Naive thymus-derived CD8-positive, alpha-beta T cell (primary cell): ENCODE measurements around the gene JAZF1. TPM values are rescaled to one million over a fixed set of nuclear protein-coding genes. Genes with fewer than 3 reads are reported as not detected.

Experiments used
- ATAC-seq, 2 donors: fragments of 150-1000 bp; cut with Tn5 transposase in 1 of 2; sonication (Bioruptor Pico), chemical (Tn5 transposase) in 1 of 2; 1 replicate in 1 of 2; 2 replicates in 1 of 2; pipeline ENCODE4 v1.10.0; 2021; ENCODE audit warnings: mild to moderate bottlenecking in 2 of 2, moderate library complexity in 2 of 2
- POLR2A ChIA-PET: fragments of 350-600 bp; sonication (Branson Sonifier 250); formaldehyde crosslinking; loops from one replicate; lab custom pipeline; 2021; ENCODE audit warnings: antibody characterized with exemption; lab: Charles Lee
- DNase-seq, 10 donors: peaks; one replicate each; pipeline versions ENCODE4 v3.0.0 to v3.0.0-alpha.2; 2020 to 2022
- H3K27ac Mint-ChIP-seq, 10 donors: one replicate each; pipeline ENCODE4 v1.8.0; 2020 to 2022; ENCODE audit warnings: mild to moderate bottlenecking in 10 of 10, mixed read lengths in 10 of 10, moderate library complexity in 4 of 10, inconsistent platforms in 1 of 10
- H3K27me3 Mint-ChIP-seq, 5 donors: one replicate each; pipeline ENCODE4 v1.8.0; 2021 to 2022; ENCODE audit warnings: mixed read lengths in 5 of 5
- H3K36me3 Mint-ChIP-seq, 3 donors: one replicate each; pipeline ENCODE4 v1.8.0; 2020 to 2022; ENCODE audit warnings: mixed read lengths in 3 of 3, mild to moderate bottlenecking in 2 of 3, inconsistent platforms in 1 of 3
- H3K4me1 Mint-ChIP-seq, 4 donors: one replicate each; pipeline ENCODE4 v1.8.0; 2021 to 2022; ENCODE audit warnings: mixed read lengths in 4 of 4
- H3K4me3 Mint-ChIP-seq, 10 donors: one replicate each; pipeline ENCODE4 v1.8.0; 2020 to 2022; ENCODE audit warnings: mild to moderate bottlenecking in 10 of 10, mixed read lengths in 10 of 10, moderate library complexity in 6 of 10, inconsistent platforms in 1 of 10
- H3K9me3 Mint-ChIP-seq, 9 donors: one replicate each; pipeline ENCODE4 v1.8.0; 2020 to 2022; ENCODE audit warnings: mixed read lengths in 9 of 9, mild to moderate bottlenecking in 3 of 9, inconsistent platforms in 1 of 9, moderate library complexity in 1 of 9
- polyA plus RNA-seq, 3 donors: library from polyadenylated mRNA; unstranded; fragments of 300-500 nt; fragmentation: Illumina TruSeq; gene quantifications; one replicate each; pipeline ENCODE4 v1.2.3, GENCODE V29; 2021
- total RNA-seq, 8 experiments: library from RNA in 2 of 8; stranded (reverse) in 2 of 8; gene quantifications; one replicate each; pipeline ENCODE4 v1.2.3 and lab custom pipeline; 2021 to 2026

Gene JAZF1
- total and polyA plus RNA-seq, 5 experiments from 2014 or later = 1.4 to 8.6 (median 3.6) TPM

DNA sequence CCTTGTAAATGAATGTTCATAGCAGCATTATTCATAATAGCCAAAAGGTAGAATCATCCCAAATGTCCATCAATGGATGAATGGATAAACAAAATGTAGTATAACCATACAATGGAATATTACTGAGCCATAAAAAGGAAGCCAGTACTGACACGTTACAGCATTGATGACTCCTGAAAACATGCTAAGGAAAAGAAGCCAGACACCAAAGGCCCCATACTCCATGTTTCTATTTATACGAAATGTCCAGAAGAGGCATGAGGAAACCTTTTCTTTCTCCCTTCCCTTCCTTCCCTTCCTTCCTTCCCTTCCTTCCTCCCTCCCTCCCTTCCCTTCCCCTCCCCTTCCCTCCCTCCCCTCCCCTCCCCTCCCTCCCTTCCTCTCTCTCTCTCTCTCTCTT is 131.9 kb downstream of the JAZF1 start:
- POLR2A ChIA-PET = no interaction called here
- ATAC-seq = no peak
- Mint-ChIP-seq H3K4me1 (peaks cover 0 to 14% (median 1%) of the 10 kb centered on the region in 4 donors), H3K4me3 (no peak overlapping the region), H3K27ac (no peak overlapping the region), H3K36me3 (peaks cover 0 to 3% (median 0%) of the 10 kb centered on the region in 3 donors), H3K27me3 (peaks cover 0 to 2% (median 0%) of the 10 kb centered on the region in 5 donors), H3K9me3 (peaks cover 0 to 2% (median 0%) of the 10 kb centered on the region in 9 donors)
- DNase-seq = no peak

DNA sequence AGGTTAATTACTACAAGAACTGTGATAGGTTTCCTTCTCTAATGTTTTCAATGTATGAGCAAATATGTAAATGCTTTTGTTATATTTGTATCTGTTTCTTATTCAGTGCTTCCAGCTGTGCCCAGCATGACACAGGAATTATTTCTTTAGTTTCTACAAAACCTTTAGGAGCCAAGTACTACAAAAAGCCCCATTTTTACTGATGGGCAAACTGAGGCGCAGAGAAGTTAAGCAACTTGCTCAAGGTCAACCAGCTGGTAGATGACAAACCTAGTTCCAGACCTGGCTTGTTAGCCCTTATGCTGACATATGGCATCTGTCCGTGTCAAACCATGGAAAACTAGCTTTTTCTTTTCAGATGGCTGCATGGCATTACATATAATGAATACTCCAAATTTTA is 134.6 kb downstream of the JAZF1 start:
- ATAC-seq (no peak), DNase-seq (no peak)
- Mint-ChIP-seq H3K36me3 (peaks cover 0 to 4% (median 0%) of the 10 kb centered on the region in 3 donors), H3K9me3 (no peaks in the 10 kb centered on the region), H3K27ac (no peak overlapping the region), H3K27me3 (peaks cover 0 to 2% (median 0%) of the 10 kb centered on the region in 5 donors), H3K4me1 (peaks cover 0 to 1% (median 0%) of the 10 kb centered on the region in 4 donors), H3K4me3 (no peak overlapping the region)
- POLR2A ChIA-PET = no interaction called here

DNA sequence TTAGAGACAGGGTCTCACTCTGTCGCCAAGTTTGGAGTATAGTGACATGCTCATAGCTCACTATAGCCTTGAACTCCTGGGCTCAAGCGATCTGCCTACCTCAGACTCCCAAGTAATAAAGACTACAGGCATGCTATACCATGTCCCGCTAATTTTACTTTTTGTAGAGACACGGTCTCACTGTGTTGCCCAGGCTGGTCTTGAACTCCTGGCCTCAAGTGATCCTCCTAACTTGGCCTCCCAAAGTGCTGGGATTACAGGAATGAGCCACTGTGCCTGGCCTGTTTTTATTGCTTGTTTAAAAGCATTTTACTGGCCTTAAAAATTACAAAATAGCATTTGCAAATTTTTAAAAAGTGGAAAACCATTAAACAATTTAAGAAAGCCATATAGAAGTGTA is 135.0 kb downstream of the JAZF1 start:
- no peak overlapping the region for H3K27ac Mint-ChIP-seq
- H3K9me3 Mint-ChIP-seq = no peaks in the 10 kb centered on the region
- H3K4me3 Mint-ChIP-seq = no peak overlapping the region
- peaks cover 0 to 1% (median 0%) of the 10 kb centered on the region in 4 donors for H3K4me1 Mint-ChIP-seq
- POLR2A ChIA-PET = no interaction called here
- H3K36me3 Mint-ChIP-seq = peaks cover 0 to 4% (median 0%) of the 10 kb centered on the region in 3 donors
- H3K27me3 Mint-ChIP-seq = peaks cover 0 to 2% (median 0%) of the 10 kb centered on the region in 5 donors
- DNase-seq (no peak), ATAC-seq (no peak)

DNA sequence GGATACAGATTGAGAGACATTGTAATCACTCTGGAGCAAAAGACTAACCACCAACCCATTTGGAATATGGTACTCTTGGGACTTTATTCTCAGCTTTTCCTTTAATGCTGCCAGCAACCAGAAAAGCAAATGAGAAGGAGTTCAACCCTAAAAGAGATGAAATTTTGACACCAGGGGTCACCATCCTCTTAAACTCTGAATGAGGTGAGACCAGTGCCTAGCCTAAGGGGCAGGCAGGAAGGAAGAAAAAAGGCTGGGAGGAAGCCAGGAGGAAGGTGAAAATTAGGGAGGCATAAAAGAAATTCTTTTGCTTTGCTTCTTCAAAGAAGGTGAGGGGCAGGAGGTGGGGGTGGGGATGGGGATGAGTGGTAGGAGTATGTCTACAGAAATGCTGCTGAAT is 135.8 kb downstream of the JAZF1 start:
- Mint-ChIP-seq H3K27ac (peak overlapping the region in 1 of 10 donors; percentile 39), H3K27me3 (peaks cover 0 to 2% (median 0%) of the 10 kb centered on the region in 5 donors), H3K36me3 (peaks cover 0 to 4% (median 0%) of the 10 kb centered on the region in 3 donors), H3K4me3 (no peak overlapping the region), H3K9me3 (no peaks in the 10 kb centered on the region), H3K4me1 (peaks cover 0 to 1% (median 0%) of the 10 kb centered on the region in 4 donors)
- ATAC-seq (no peak), DNase-seq (no peak)
- POLR2A ChIA-PET = no interaction called here

DNA sequence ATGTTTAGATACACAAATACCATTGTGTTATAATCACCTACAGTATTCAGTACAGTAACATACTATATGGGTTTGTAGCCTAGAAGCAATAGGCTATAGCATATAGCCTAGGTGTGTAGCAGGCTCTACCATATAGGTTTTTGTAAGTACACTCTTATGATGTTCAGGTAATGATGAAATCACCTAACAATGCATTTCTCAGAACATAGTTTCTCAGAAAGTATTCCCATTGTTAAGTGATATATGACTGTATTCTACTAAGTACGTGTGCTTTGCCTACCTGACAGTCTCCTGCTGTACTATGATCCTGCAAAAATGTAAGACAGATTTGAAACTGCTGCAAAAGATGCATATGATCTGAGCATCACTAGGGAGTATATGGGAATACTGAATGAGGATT is 137.9 kb downstream of the JAZF1 start:
- H3K4me3 Mint-ChIP-seq = no peak overlapping the region
- H3K27me3 Mint-ChIP-seq = peaks cover 0 to under 1% (median 0%) of the 10 kb centered on the region in 5 donors
- POLR2A ChIA-PET = no interaction called here
- H3K9me3 Mint-ChIP-seq = no peaks in the 10 kb centered on the region
- H3K4me1 Mint-ChIP-seq = peaks cover 0 to 1% (median 0%) of the 10 kb centered on the region in 4 donors
- ATAC-seq = no peak
- DNase-seq = no peak
- no peak overlapping the region for H3K27ac Mint-ChIP-seq
- H3K36me3 Mint-ChIP-seq = peaks cover 0 to 4% (median 0%) of the 10 kb centered on the region in 3 donors

DNA sequence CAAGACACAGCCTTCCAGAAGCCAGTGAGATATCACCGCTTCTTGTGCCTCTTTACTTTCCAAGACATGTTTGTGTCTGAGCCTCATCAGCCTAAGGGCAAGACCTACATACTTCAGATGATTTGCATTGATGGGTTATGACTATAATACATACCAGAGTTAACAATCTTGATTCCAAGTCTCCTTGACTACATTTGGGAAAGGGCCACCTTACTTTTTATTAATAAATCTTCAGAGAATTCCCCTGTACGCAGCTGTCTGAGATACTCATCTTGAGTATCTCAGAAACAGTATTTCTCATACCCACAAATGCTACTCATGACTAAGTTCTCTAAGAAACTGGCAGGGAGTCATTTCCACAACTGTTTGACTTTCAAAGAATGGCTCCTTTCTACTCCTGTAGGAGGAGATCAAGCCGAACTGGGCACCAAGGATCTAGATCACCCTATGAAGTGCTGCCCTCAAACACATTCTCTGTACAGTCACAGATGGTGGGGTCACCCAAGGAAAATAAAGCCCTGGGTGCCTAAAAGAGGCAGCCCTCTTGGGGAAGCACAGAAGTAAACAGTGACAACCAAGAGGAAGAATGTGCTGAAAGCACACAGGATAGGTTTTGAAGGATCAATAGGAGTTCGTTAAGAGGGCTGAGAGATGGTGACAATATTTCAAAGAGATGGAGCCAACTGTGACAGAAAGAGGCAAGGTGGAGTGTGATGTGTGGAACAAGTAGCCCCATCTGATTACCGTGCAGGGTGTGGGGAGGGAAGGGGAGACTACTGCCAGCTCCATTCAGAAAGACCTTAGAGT is 138.9 kb downstream of the JAZF1 start:
- Mint-ChIP-seq H3K9me3 (no peaks in the 10 kb centered on the region), H3K27me3 (no peaks in the 10 kb centered on the region), H3K27ac (peak overlapping the region in 1 of 10 donors; percentile 61), H3K4me3 (no peak overlapping the region), H3K36me3 (peaks cover 0 to 4% (median 0%) of the 10 kb centered on the region in 3 donors), H3K4me1 (peaks cover 0 to 7% (median under 1%) of the 10 kb centered on the region in 4 donors)
- no peak for ATAC-seq
- POLR2A ChIA-PET = no interaction called here
- no peak for DNase-seq

DNA sequence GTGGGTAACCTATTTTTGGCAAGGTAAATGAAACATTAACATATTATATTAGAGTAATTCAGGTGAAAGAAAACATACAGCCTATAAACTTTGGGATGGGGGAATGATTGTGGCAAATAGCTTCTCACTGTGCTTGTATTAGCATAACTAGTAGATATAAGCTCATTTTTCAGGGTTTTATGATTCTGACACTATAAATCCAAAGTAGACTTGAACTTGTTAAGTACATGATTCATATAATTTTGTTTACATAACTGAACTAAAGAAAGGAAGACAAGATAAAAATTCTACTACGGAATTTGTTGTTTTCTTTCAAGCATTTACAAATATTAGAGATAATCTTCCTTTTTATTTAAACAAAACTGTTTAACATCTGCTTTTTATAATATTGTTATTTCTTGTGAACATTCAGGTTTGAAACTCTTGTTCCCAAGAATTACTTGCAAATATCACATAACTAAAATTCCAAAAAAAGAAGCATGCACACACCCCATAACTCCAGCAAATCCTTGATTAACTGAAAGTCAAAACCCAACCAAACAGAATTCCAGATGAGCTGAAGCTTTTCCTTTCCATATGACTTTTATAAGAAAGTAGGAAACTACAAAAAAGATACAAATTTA is 142.3 kb downstream of the JAZF1 start:
- no peaks in the 10 kb centered on the region for H3K27me3 Mint-ChIP-seq
- peaks cover 0 to 15% (median 0%) of the 10 kb centered on the region in 4 donors for H3K4me1 Mint-ChIP-seq
- H3K4me3 Mint-ChIP-seq = no peak overlapping the region
- H3K36me3 Mint-ChIP-seq = peaks cover 0 to 2% (median 0%) of the 10 kb centered on the region in 3 donors
- POLR2A ChIA-PET = no interaction called here
- DNase-seq (no peak), ATAC-seq (no peak)
- no peak overlapping the region for H3K27ac Mint-ChIP-seq
- no peaks in the 10 kb centered on the region for H3K9me3 Mint-ChIP-seq

DNA sequence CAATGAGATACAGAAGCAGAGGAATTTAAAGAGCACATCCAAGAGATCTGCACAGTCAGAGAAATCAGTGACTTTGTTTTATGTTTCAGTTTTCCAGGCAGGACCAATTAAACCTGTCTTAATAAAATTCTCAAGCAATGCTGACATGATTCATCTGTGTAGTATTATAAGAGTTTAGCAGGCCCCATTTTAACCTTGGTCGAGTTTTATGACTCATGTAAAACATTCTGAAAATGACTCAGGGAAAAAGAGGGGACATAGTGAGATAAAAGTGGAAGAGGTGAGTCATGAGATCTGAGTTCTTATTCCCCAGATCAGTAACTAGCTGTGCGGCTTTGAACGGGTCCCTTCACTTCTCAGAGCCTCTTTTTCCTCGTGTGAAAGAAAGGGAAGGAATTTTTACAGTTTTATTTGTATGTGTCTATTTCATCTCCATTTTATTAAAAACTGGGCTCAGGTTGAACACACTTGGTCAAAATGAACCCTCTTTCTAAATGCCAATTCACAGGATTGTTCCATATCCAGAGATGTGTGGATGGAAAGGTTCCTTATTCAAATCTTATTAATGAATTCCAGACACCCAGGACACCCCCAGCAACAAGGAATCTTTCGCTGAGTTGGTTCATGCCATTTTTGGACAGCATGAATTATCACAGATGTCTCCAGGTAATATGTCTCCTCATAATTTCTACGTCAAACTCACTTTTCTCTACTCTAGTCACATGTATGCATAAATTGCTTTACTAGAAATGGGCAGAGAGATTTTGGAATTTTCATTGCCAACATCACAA is 143.2 kb downstream of the JAZF1 start:
- H3K4me1 Mint-ChIP-seq = peaks cover 0 to 16% (median under 1%) of the 10 kb centered on the region in 4 donors
- no peak overlapping the region for H3K4me3 Mint-ChIP-seq
- POLR2A ChIA-PET = no interaction called here
- H3K27ac Mint-ChIP-seq = peak overlapping the region in 1 of 10 donors; percentile 21
- ATAC-seq (no peak), DNase-seq (no peak)
- no peaks in the 10 kb centered on the region for H3K36me3 Mint-ChIP-seq
- H3K27me3 Mint-ChIP-seq = peaks cover 0 to 4% (median 0%) of the 10 kb centered on the region in 5 donors
- H3K9me3 Mint-ChIP-seq = no peaks in the 10 kb centered on the region

DNA sequence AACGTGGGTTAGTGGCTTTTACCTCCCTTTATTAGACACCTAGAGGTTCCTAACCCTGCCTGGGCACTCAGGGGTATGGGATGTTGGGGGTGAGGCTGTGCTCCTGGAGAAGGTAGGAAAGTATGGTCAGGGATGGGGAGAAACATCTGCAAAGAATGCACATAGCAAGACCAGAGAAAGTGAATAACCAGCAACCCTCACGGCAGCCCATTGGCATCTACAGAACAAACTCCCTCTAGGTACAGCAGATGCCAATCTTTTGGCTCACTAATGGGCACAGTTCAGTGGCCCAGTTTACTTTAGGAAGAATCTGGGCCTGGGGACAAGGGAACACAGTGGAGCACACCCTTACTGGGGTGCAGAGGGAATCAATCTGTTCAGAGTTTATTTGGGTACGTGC is 143.9 kb downstream of the JAZF1 start:
- ATAC-seq = no peak
- no peaks in the 10 kb centered on the region for H3K9me3 Mint-ChIP-seq
- no peaks in the 10 kb centered on the region for H3K36me3 Mint-ChIP-seq
- H3K4me3 Mint-ChIP-seq = no peak overlapping the region
- POLR2A ChIA-PET = no interaction called here
- peaks cover 0 to 4% (median 0%) of the 10 kb centered on the region in 5 donors for H3K27me3 Mint-ChIP-seq
- peaks cover 0 to 16% (median under 1%) of the 10 kb centered on the region in 4 donors for H3K4me1 Mint-ChIP-seq
- peak overlapping the region in 1 of 10 donors; percentile 21 for H3K27ac Mint-ChIP-seq
- no peak for DNase-seq

DNA sequence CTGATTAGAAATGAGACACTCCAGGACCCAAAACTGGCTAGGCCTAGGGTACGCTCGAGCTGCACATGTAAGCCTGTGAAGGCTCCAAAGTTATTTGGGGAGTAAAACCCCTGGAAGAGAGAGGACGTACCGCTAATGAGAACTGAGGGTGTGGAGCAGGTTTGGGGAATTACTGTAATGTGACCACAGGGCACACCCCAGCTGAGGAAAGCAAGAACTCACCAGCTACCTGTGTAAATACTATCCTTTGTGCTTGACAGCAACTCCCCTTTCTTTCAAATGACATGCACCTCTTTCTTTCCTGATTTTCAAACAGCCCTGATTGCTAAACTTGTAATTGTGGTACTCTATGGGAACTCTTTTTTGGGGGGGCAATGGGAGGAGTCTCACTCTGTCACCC is 147.2 kb downstream of the JAZF1 start:
- DNase-seq = no peak
- peaks cover 0 to 19% (median 5%) of the 10 kb centered on the region in 4 donors for H3K4me1 Mint-ChIP-seq
- POLR2A ChIA-PET = no interaction called here
- no peak overlapping the region for H3K4me3 Mint-ChIP-seq
- ATAC-seq = no peak
- H3K27me3 Mint-ChIP-seq = peaks cover 0 to 4% (median 0%) of the 10 kb centered on the region in 5 donors
- no peaks in the 10 kb centered on the region for H3K9me3 Mint-ChIP-seq
- H3K27ac Mint-ChIP-seq = peak overlapping the region in 1 of 10 donors; percentile 34
- H3K36me3 Mint-ChIP-seq = peaks cover 0 to 3% (median 0%) of the 10 kb centered on the region in 3 donors

DNA sequence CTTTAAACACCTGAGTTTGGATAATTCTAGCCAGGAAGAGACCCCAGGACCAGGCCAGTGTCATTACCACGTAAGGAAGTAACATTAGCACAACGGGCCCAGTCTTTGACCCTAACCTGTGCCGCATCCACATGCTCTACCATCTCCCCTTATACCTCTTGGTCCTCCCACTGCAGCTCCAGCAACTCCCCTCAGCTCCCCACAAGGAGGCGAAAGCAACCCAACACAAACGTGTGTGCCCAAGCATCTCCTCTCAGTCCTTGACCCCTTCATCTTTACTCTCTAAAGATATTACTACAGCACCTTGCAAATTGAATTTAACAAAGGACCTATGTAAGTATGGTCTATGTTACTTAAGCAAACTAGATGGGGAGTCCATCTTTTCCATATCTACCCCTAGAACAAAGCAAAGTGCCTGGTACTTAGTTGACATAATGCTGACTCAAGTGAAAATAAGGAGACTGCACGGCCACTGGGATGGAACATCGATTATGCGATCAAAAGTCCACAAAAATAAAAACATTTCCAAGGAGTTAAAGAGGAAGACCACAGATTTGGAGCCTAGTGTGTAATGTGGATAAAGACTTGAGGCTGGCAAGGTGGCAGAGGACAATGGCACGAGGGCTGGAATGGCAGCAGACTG is 147.7 kb downstream of the JAZF1 start:
- ATAC-seq (no peak), DNase-seq (no peak)
- Mint-ChIP-seq H3K27ac (no peak overlapping the region), H3K36me3 (peaks cover 0 to 3% (median 0%) of the 10 kb centered on the region in 3 donors), H3K4me3 (no peak overlapping the region), H3K27me3 (peaks cover 0 to 4% (median 0%) of the 10 kb centered on the region in 5 donors), H3K9me3 (no peaks in the 10 kb centered on the region), H3K4me1 (peaks cover 0 to 19% (median 5%) of the 10 kb centered on the region in 4 donors)
- POLR2A ChIA-PET = no interaction called here

DNA sequence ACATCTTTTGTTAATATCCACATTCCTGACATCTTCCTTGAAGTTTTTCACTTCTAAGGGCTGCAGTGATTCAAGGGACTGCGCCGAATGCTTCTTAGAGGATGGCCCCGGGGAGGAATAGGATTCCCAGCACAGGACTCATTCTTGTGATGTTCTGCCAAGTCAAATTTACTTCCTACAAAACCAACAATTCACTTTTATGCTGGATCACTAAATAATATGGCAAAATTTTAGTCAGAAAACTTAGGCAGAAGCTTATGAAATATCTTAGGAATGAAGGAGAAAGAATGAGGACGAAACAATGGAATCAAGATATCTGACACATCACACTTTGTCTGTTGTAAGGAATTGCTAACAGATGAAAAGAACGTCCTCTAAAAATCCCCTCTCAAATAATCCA is 151.5 kb downstream of the JAZF1 start:
- POLR2A ChIA-PET = no interaction called here

More for the DNA sequence above, 151.5 kb downstream of the JAZF1 start:
- H3K36me3 Mint-ChIP-seq = peaks cover 0 to 3% (median 0%) of the 10 kb centered on the region in 3 donors
- no peaks in the 10 kb centered on the region for H3K9me3 Mint-ChIP-seq
- H3K27ac Mint-ChIP-seq = no peak overlapping the region
- no peak for DNase-seq
- no peak overlapping the region for H3K4me3 Mint-ChIP-seq
- peaks cover 0 to 25% (median 10%) of the 10 kb centered on the region in 4 donors for H3K4me1 Mint-ChIP-seq
- ATAC-seq = no peak
- peaks cover 0 to 4% (median 0%) of the 10 kb centered on the region in 5 donors for H3K27me3 Mint-ChIP-seq
